Activated effector memory CD4-positive, alpha-beta T cell treated with Interleukin-2 at 50 U/mL for 16 hours (primary cell): ENCODE results near the gene GFI1.

Experiments
- DNase-seq: peaks from one replicate; pipeline ENCODE4 v3.0.0-alpha.2; 2020

Gene GFI1

GRCh38 chr1:92487078-92487605, 417 bp upstream of the GFI1 start:
- DNase-seq = no peak

GRCh38 chr1:92485381-92486250, 1.1 kb downstream of the GFI1 start:
- DNase-seq = peak; percentile 71

- DNase-seq = peak; percentile 44
These were observed 2.0 kb downstream of the GFI1 start for GRCh38 chr1:92484472-92485380.

- peak; percentile 27 for DNase-seq
These were observed 2.9 kb downstream of the GFI1 start for GRCh38 chr1:92483610-92484471.

- DNase-seq = peak; percentile 32
These were observed 3.8 kb downstream of the GFI1 start for GRCh38 chr1:92482665-92483609.

- DNase-seq = no peak
These were observed 4.6 kb downstream of the GFI1 start for GRCh38 chr1:92481971-92482664.

GRCh38 chr1:92481599-92481925, 5.2 kb downstream of the GFI1 start:
- DNase-seq = no peak

- no peak for DNase-seq
These were observed 5.7 kb downstream of the GFI1 start for GRCh38 chr1:92480813-92481598.

GRCh38 chr1:92480200-92480812, 6.4 kb downstream of the GFI1 start:
- DNase-seq = no peak

GRCh38 chr1:92479587-92479986, 7.1 kb downstream of the GFI1 start:
- DNase-seq = no peak

GRCh38 chr1:92478393-92478792, 8.3 kb downstream of the GFI1 start:
- DNase-seq = no peak

GRCh38 chr1:92476071-92476631, 10.6 kb downstream of the GFI1 start:
- no peak for DNase-seq

- DNase-seq = no peak
These were observed 11.7 kb downstream of the GFI1 start for GRCh38 chr1:92475029-92475428.

GRCh38 chr1:92473781-92474495, 12.8 kb downstream of the GFI1 start:
- no peak for DNase-seq

- DNase-seq = no peak
These were observed 16.5 kb downstream of the GFI1 start for GRCh38 chr1:92470216-92470615.

GRCh38 chr1:92466683-92467352, 19.9 kb downstream of the GFI1 start:
- no peak for DNase-seq

- no peak for DNase-seq
These were observed 21.5 kb downstream of the GFI1 start for GRCh38 chr1:92465256-92465647.
